HepG2 (cell line): Measurements from ENCODE around the gene SFT2D2. TPM values are rescaled to one million over a fixed set of nuclear protein-coding genes. Genes with fewer than 3 reads are reported as not detected.
"Not testable (repeated sequence)": the region's sequence is repeated elsewhere in the genome, so short reads cannot be mapped to it uniquely, and the experiment has no call there.

Experiments
- ATAC-seq: fragments of 200-7000 bp; cut with Tn5 transposase; 3 replicates; pipeline ENCODE4 v1.9.1; 2020; ENCODE audit warnings: mild to moderate bottlenecking, moderate library complexity
- BruUV-seq: library from RNA; stranded (reverse); fragments of 400-500 nt; replicated peaks from 2 replicates; lab custom pipeline; 2021; lab: Mats Ljungman, UMichigan
- CTCF ChIA-PET: fragments of 300-600 bp; formaldehyde crosslinking; extraction: SDS; loops from one replicate; lab custom pipeline; 2021; ENCODE audit warnings: low total read pairs, inconsistent platforms, low intra/inter-chr PET ratio; lab: Yijun Ruan, JAX
- POLR2A ChIA-PET: fragments of 350-600 bp; sonication (Branson Sonifier 250); formaldehyde crosslinking; loops from one replicate; lab custom pipeline; 2020; ENCODE audit warnings: antibody characterized with exemption, inconsistent platforms; lab: Yijun Ruan, JAX
- DNase-seq: peaks from one replicate; pipeline ENCODE4 v3.0.0-alpha.2; 2015; ENCODE audit warnings: low spot score
- FAIRE-seq: peaks from 3 replicates; lab custom pipeline; 2011; peaks lifted over from hg19 to GRCh38; lab: Jason Lieb, UNC
- H2AFZ ChIP-seq: one replicate; pipeline ENCODE4 v1.6.1; 2011; ENCODE audit warnings: low read length, inconsistent platforms
- H3K27ac ChIP-seq: fragments of 300-600 bp; 3 replicates; pipeline ENCODE4 v1.8.0; 2011; ENCODE audit warnings: mixed run types, mild to moderate bottlenecking, mixed read lengths, low read length, inconsistent platforms; ENCODE audit not compliant: insufficient read depth; ENCODE audit errors: extremely low read length
- H3K27me3 ChIP-seq, 2 experiments: fragments of 200-600 bp in 1 of 2; 2 replicates in 1 of 2; 3 replicates in 1 of 2; pipeline versions ENCODE4 v1.6.0 to v1.8.0; 2011; ENCODE audit warnings: low read length in 2 of 2, mild to moderate bottlenecking in 2 of 2, moderate library complexity in 2 of 2, inconsistent platforms in 1 of 2; ENCODE audit not compliant: insufficient read depth in 2 of 2, control insufficient read depth in 1 of 2
- H3K36me3 ChIP-seq, 2 experiments: fragments of 200-600 bp in 1 of 2; replicated peaks in 1 of 2; 2 replicates in 1 of 2; 3 replicates in 1 of 2; pipeline versions ENCODE4 v1.5.1 to v1.8.0; 2011; ENCODE audit warnings: low read length in 2 of 2, inconsistent platforms in 1 of 2; ENCODE audit not compliant: insufficient read depth in 2 of 2, control insufficient read depth in 1 of 2
- H3K4me1 ChIP-seq: 2 replicates; pipeline ENCODE4 v1.5.1; 2012; ENCODE audit warnings: low read length, inconsistent platforms; ENCODE audit not compliant: insufficient read depth
- H3K4me2 ChIP-seq: 2 replicates; pipeline ENCODE4 v1.6.0; 2011; ENCODE audit warnings: low read depth, low read length, inconsistent platforms
- H3K4me3 ChIP-seq, 3 experiments: fragments of 200-600 bp in 1 of 3; sonication (generic), shearing (Covaris generic) in 1 of 3; replicated peaks in 1 of 3; 2 replicates each; pipeline ENCODE4 v1.5.1; 2011 to 2016; ENCODE audit warnings: low read length in 3 of 3, inconsistent platforms in 2 of 3, low read depth in 2 of 3, mild to moderate bottlenecking in 2 of 3, control low read depth in 1 of 3, mixed read lengths in 1 of 3; ENCODE audit not compliant: insufficient read depth in 1 of 3
- H3K79me2 ChIP-seq: one replicate; pipeline ENCODE4 v1.6.1; 2011; ENCODE audit warnings: low read length, inconsistent platforms; ENCODE audit not compliant: insufficient read depth
- H3K9ac ChIP-seq: 2 replicates; pipeline ENCODE4 v1.6.0; 2011; ENCODE audit warnings: mild to moderate bottlenecking, low read depth, low read length, inconsistent platforms; ENCODE audit not compliant: insufficient read depth
- H3K9me3 ChIP-seq: 2 replicates; pipeline ENCODE4 v1.5.1; 2012; ENCODE audit warnings: mild to moderate bottlenecking, low read length
- H4K20me1 ChIP-seq: 2 replicates; pipeline ENCODE4 v1.6.0; 2011; ENCODE audit warnings: inconsistent platforms, mild to moderate bottlenecking, low read length, moderate library complexity; ENCODE audit not compliant: insufficient read depth
- ELF3 ChIP-seq: IDR thresholded peaks from 2 replicates; pipeline ENCODE4 v1.6.1; 2016; ENCODE audit warnings: missing genetic modification reagents, missing compliant biosample characterization
- KAT8 ChIP-seq: IDR thresholded peaks from 2 replicates; pipeline ENCODE4 v1.6.1; 2016; ENCODE audit warnings: missing genetic modification reagents, missing compliant biosample characterization
- MIER3 ChIP-seq: IDR thresholded peaks from 2 replicates; pipeline ENCODE4 v1.6.1; 2016; ENCODE audit warnings: missing compliant biosample characterization, borderline replicate concordance
- PCBP1 ChIP-seq: fragments of 200-400 bp; formaldehyde crosslinking; IDR thresholded peaks from 2 replicates; pipeline ENCODE4 v1.6.1; 2017; ENCODE audit warnings: mild to moderate bottlenecking, low read depth, low read length, borderline replicate concordance
- POGK ChIP-seq: sonication (generic); formaldehyde crosslinking; conservative IDR thresholded peaks from 2 replicates; pipeline ENCODE4 v1.8.0; 2022; ENCODE audit warnings: mild to moderate bottlenecking, moderate library complexity, missing genetic modification reagents
- RARG ChIP-seq: sonication (generic); formaldehyde crosslinking; IDR thresholded peaks from 2 replicates; pipeline ENCODE4 v1.4.0; 2020; ENCODE audit warnings: low read depth, mild to moderate bottlenecking, missing genetic modification reagents
- SMC3 ChIP-seq: IDR thresholded peaks from 2 replicates; pipeline ENCODE4 v1.6.1; 2011; ENCODE audit warnings: low read length, improper control_type of control experiment
- U2AF2 ChIP-seq: fragments of 200-400 bp; formaldehyde crosslinking; IDR thresholded peaks from 2 replicates; pipeline ENCODE4 v1.6.1; 2017; ENCODE audit warnings: low read depth, mild to moderate bottlenecking, low read length
- ZNF441 ChIP-seq: sonication (generic); formaldehyde crosslinking; IDR thresholded peaks from 2 replicates; pipeline ENCODE4 v1.7.0; 2021; ENCODE audit warnings: missing genetic modification reagents, borderline replicate concordance
- ZNF766 ChIP-seq: sonication (generic); formaldehyde crosslinking; IDR thresholded peaks from 2 replicates; pipeline ENCODE4 v1.5.0; 2020; ENCODE audit warnings: missing genetic modification reagents, borderline replicate concordance
- ZNF781 ChIP-seq: sonication (generic); formaldehyde crosslinking; IDR thresholded peaks from 2 replicates; pipeline ENCODE4 v1.5.1; 2020; ENCODE audit warnings: borderline replicate concordance, mild to moderate bottlenecking, missing genetic modification reagents; ENCODE audit errors: not compliant biosample characterization
- WGBS: methylation state at CpG from one replicate; pipeline ENCODE4 v1.1.6; 2017; ENCODE audit warnings: low lambda C conversion rate; 5-methylcytosine and 5-hydroxymethylcytosine counted together
- in situ Hi-C: cut with HindIII; loops from 2 replicates; pipeline ENCODE4 v1.10.0; 2017; ENCODE audit warnings: low pct_unique_long_range_greater_than_20kb; ENCODE audit not compliant: extremely low pct_ligation_motif_present
- intact Hi-C: fragments of 100-400 bp; cut with micrococcal nuclease; formaldehyde crosslinking; loops from one replicate; pipeline ENCODE4 v1.10.0; 2022; ENCODE audit not compliant: unreplicated experiment
- polyA plus RNA-seq, 8 experiments: library from polyadenylated mRNA; depleted of rRNA in 3 of 8; stranded (reverse) in 7 of 8; unstranded in 1 of 8; fragments of >200 nt; fragmentation: Illumina TruSeq in 4 of 8; extraction: Trizol in 4 of 8; gene quantifications; 2 replicates each; pipeline versions ENCODE4 v1.2.1 to v1.2.3, GENCODE V29; 2011 to 2016; ENCODE audit warnings: low read depth in 4 of 8, missing spikeins in 1 of 8, mixed read lengths in 1 of 8; ENCODE audit not compliant: insufficient read depth in 1 of 8
- total RNA-seq, 5 experiments: library from RNA; depleted of rRNA; stranded (reverse); fragments of >200 nt; fragmentation: Illumina TruSeq; extraction: Trizol; gene quantifications; 2 replicates each; pipeline ENCODE4 v1.2.3, GENCODE V29; 2016; ENCODE audit warnings: low read depth in 1 of 5

Gene SFT2D2
- total and polyA plus RNA-seq, 2 of the 13 experiments (the other 11 are each of a cell fraction or from before 2014, with no cell fraction given): 10.0 to 28.8 TPM

GRCh38 chr1:168202941-168203654, 22.7 kb upstream of the SFT2D2 start (continued):
- 0 out of 2 replicates have a peak, but pooled peaks have one; percentile 32 for TF ChIP-seq KAT8 (CRISPR knock-in tag)
- TF ChIP-seq SMC3: 0 out of 2 replicates have a peak, but pooled peaks have one; percentile 17
- TF ChIP-seq, all 625 proteins: peak for 52

GRCh38 chr1:168206111-168206510, 19.7 kb upstream of the SFT2D2 start:
- no peaks in the 10 kb centered on the region for H3K27me3 ChIP-seq
- H2AFZ ChIP-seq: no peak overlapping the region
- DNase-seq: no peak
- H3K36me3 ChIP-seq: no peaks in the 10 kb centered on the region
- H3K4me3 ChIP-seq: no peak overlapping the region
- ChIA-PET POLR2A (no interaction called here), CTCF (no interaction called here)
- H3K27ac ChIP-seq: no peak overlapping the region
- ATAC-seq: no peak
- no peak for FAIRE-seq
- H3K79me2 ChIP-seq: no peaks in the 10 kb centered on the region
- no peak overlapping the region for H3K9ac ChIP-seq
- no peaks in the 10 kb centered on the region for H4K20me1 ChIP-seq
- intact Hi-C loops (no loop called here), in situ Hi-C loops (no loop called here)
- H3K9me3 ChIP-seq: no peaks in the 10 kb centered on the region
- no TSS peak for BruUV-seq
- peaks cover 32% of the 10 kb centered on the region for H3K4me1 ChIP-seq
- TF ChIP-seq PCBP1: no peak
- no peak for TF ChIP-seq ZNF766
- no peak for TF ChIP-seq POGK (CRISPR knock-in tag)
- TF ChIP-seq MIER3 (CRISPR knock-in tag): no peak
- no peak for TF ChIP-seq ZNF441 (CRISPR knock-in tag)
- no peak for TF ChIP-seq RARG (CRISPR knock-in tag)
- no peak for TF ChIP-seq ZNF781
- no peak for TF ChIP-seq ELF3 (CRISPR knock-in tag)
- TF ChIP-seq U2AF2: no peak
- no peak overlapping the region for H3K4me2 ChIP-seq

- DNase-seq, H3K27ac ChIP-seq, intact Hi-C loops, H3K9me3 ChIP-seq, H3K4me2 ChIP-seq, POLR2A ChIA-PET, H3K36me3 ChIP-seq, BruUV-seq, H4K20me1 ChIP-seq, H2AFZ ChIP-seq, H3K4me3 ChIP-seq, H3K9ac ChIP-seq, H3K79me2 ChIP-seq, CTCF ChIA-PET, H3K27me3 ChIP-seq, in situ Hi-C loops, FAIRE-seq, ATAC-seq: not testable (repeated sequence)
- 95% methylated on average over 8 of the region's 34 CpGs for WGBS
- H3K4me1 ChIP-seq: peaks cover 28% of the 10 kb centered on the region
Observed at GRCh38 chr1:168207673-168208072, 18.1 kb upstream of the SFT2D2 start.
